Skin epidermis (tissue), 12 donors: ENCODE measurements around the gene USPL1.
"Not testable (repeated sequence)": the region's sequence is repeated elsewhere in the genome, so short reads cannot be mapped to it uniquely, and the experiment has no call there.

ENCODE experiments used
- H3K27ac ChIP-seq, 21 experiments: fragments of 200-600 bp; sonication (generic) in 11 of 21; one replicate each; pipeline ENCODE4 v1.5.0; 2020; ENCODE audit warnings: mild to moderate bottlenecking in 3 of 21, inconsistent platforms in 2 of 21, moderate library complexity in 2 of 21
- H3K4me3 ChIP-seq, 7 experiments: fragments of 200-600 bp; sonication (generic) in 2 of 7; one replicate each; pipeline ENCODE4 v1.5.0; 2020; ENCODE audit warnings: inconsistent platforms in 2 of 7, mild to moderate bottlenecking in 2 of 7, moderate library complexity in 1 of 7

Gene USPL1

GRCh38 chr13:30610311-30610710 lies 7.4 kb upstream of the USPL1 start:
- no peak overlapping the region for H3K4me3 ChIP-seq
- no peak overlapping the region for H3K27ac ChIP-seq

- H3K4me3 ChIP-seq: peak overlapping the region; percentile 62 to 96 (median 76)
- peak overlapping the region in 20 of 21 experiments; percentile 91 to 100 (median 99) for H3K27ac ChIP-seq
These were observed 2.2 kb upstream of the USPL1 start for GRCh38 chr13:30615481-30615865.

GRCh38 chr13:30615866-30616541 lies 1.7 kb upstream of the USPL1 start:
- peak overlapping the region; percentile 62 to 96 (median 76) for H3K4me3 ChIP-seq
- peak overlapping the region; percentile 91 to 100 (median 99) for H3K27ac ChIP-seq

- H3K27ac ChIP-seq: peak overlapping the region; percentile 91 to 100 (median 99)
- peak overlapping the region; percentile 62 to 96 (median 76) for H3K4me3 ChIP-seq
These were observed 799 bp upstream of the USPL1 start for GRCh38 chr13:30616927-30617314.

- H3K27ac ChIP-seq: peak overlapping the region in 20 of 21 experiments; percentile 77 to 100 (median 98)
- peak overlapping the region; percentile 62 to 96 (median 76) for H3K4me3 ChIP-seq
These were observed 638 bp downstream of the USPL1 start for GRCh38 chr13:30618186-30618929.

- peak overlapping the region; percentile 62 to 96 (median 76) for H3K4me3 ChIP-seq
- H3K27ac ChIP-seq: peak overlapping the region in 16 of 21 experiments; percentile 76 to 100 (median 98)
These were observed 1.2 kb downstream of the USPL1 start for GRCh38 chr13:30618930-30619279.

- Histone ChIP-seq H3K4me3 (peak overlapping the region in 1 of 7 experiments; percentile 73), H3K27ac (peak overlapping the region in 2 of 21 experiments; percentile 11 to 100)
These were observed 2.0 kb downstream of the USPL1 start for GRCh38 chr13:30619731-30620130.

GRCh38 chr13:30620941-30621340 lies 3.2 kb downstream of the USPL1 start:
- Histone ChIP-seq H3K27ac (no peak overlapping the region), H3K4me3 (no peak overlapping the region)

GRCh38 chr13:30622551-30622950 lies 4.8 kb downstream of the USPL1 start:
- no peak overlapping the region for H3K4me3 ChIP-seq
- no peak overlapping the region for H3K27ac ChIP-seq

- no peak overlapping the region for H3K27ac ChIP-seq
These were observed 5.7 kb downstream of the USPL1 start for GRCh38 chr13:30623392-30623791.

GRCh38 chr13:30624630-30625029 lies 6.9 kb downstream of the USPL1 start:
- Histone ChIP-seq H3K27ac (no peak overlapping the region), H3K4me3 (no peak overlapping the region)

More at GRCh38 chr13:30623392-30623791, 5.7 kb downstream of the USPL1 start:
- no peak overlapping the region for H3K4me3 ChIP-seq

- no peak overlapping the region for H3K27ac ChIP-seq
- no peak overlapping the region for H3K4me3 ChIP-seq
These were observed 11.8 kb downstream of the USPL1 start for GRCh38 chr13:30629527-30629926.

- Histone ChIP-seq H3K4me3 (no peak overlapping the region), H3K27ac (no peak overlapping the region)
These were observed 16.1 kb downstream of the USPL1 start for GRCh38 chr13:30633861-30634260.

GRCh38 chr13:30634838-30635237 lies 17.1 kb downstream of the USPL1 start:
- H3K4me3 ChIP-seq: no peak overlapping the region
- H3K27ac ChIP-seq: no peak overlapping the region

GRCh38 chr13:30638301-30638700 lies 20.6 kb downstream of the USPL1 start:
- no peak overlapping the region for H3K4me3 ChIP-seq
- no peak overlapping the region for H3K27ac ChIP-seq

GRCh38 chr13:30639671-30640070 lies 22.0 kb downstream of the USPL1 start:
- Histone ChIP-seq H3K27ac (no peak overlapping the region), H3K4me3 (no peak overlapping the region)

- H3K4me3 ChIP-seq, H3K27ac ChIP-seq: not testable (repeated sequence)
These were observed 23.5 kb downstream of the USPL1 start for GRCh38 chr13:30641173-30641572.

- peak overlapping the region in 1 of 21 experiments; percentile 15 for H3K27ac ChIP-seq
- H3K4me3 ChIP-seq: no peak overlapping the region
These were observed 27.9 kb downstream of the USPL1 start for GRCh38 chr13:30645629-30646028.

- no peak overlapping the region for H3K27ac ChIP-seq
- no peak overlapping the region for H3K4me3 ChIP-seq
These were observed 29.7 kb downstream of the USPL1 start for GRCh38 chr13:30647420-30647819.

- Histone ChIP-seq H3K4me3 (no peak overlapping the region), H3K27ac (peak overlapping the region in 1 of 21 experiments; percentile 29)
These were observed 30.3 kb downstream of the USPL1 start for GRCh38 chr13:30647824-30648521.
